K562 (cell line): ENCODE results near the gene P3H4. TPM values are rescaled to one million over a fixed set of nuclear protein-coding genes. Genes with fewer than 3 reads are reported as not detected.

Experiments
- BCOR ChIP-seq: fragments of 450-650 bp; IDR thresholded peaks from 2 replicates; pipeline ENCODE4 v1.6.1; 2016
- BHLHE40 ChIP-seq: IDR thresholded peaks from 2 replicates; pipeline ENCODE4 v1.6.1; 2011; ENCODE audit warnings: low read length, improper control_type of control experiment
- CHD4 ChIP-seq: fragments of 200-600 bp; sonication (generic); IDR thresholded peaks from 3 replicates; pipeline ENCODE4 v1.6.1; 2012; ENCODE audit warnings: low read depth, mild to moderate bottlenecking, mixed read lengths, low read length, inconsistent platforms; ENCODE audit not compliant: insufficient read depth, insufficient replicate concordance, poor library complexity, severe bottlenecking
- CREM ChIP-seq: IDR thresholded peaks from 2 replicates; pipeline ENCODE4 v1.6.1; 2014; ENCODE audit warnings: antibody characterized with exemption, low read depth
- KLF10 ChIP-seq: fragments of 250-450 bp; sonication (Bioruptor Pico); IDR thresholded peaks from 2 replicates; pipeline ENCODE4 v1.6.1; 2021; ENCODE audit warnings: matching md5 sums
- KLF6 ChIP-seq: fragments of 250-450 bp; sonication (Bioruptor Pico); IDR thresholded peaks from 2 replicates; pipeline ENCODE4 v1.4.0; 2020; ENCODE audit warnings: mild to moderate bottlenecking, moderate library complexity, borderline replicate concordance
- MYNN ChIP-seq, 2 experiments: sonication (generic); formaldehyde crosslinking in 1 of 2; IDR thresholded peaks; 2 replicates each; pipeline versions ENCODE4 v1.5.0 to v1.6.1; 2016 to 2020; ENCODE audit warnings: antibody characterized with exemption in 1 of 2, missing genetic modification reagents in 1 of 2
- RAD21 ChIP-seq, 2 experiments: fragments of 250-450 bp in 1 of 2; fragments of 450-650 bp in 1 of 2; sonication (Bioruptor Pico) in 1 of 2; formaldehyde crosslinking in 1 of 2; IDR thresholded peaks in 1 of 2; conservative IDR thresholded peaks in 1 of 2; 2 replicates each; pipeline versions ENCODE4 v1.4.0 to v1.8.0; 2020 to 2022; ENCODE audit warnings: mild to moderate bottlenecking in 2 of 2, moderate library complexity in 1 of 2
- RCOR1 ChIP-seq, 2 experiments: IDR thresholded peaks; 2 replicates each; pipeline ENCODE4 v1.6.1; 2012; ENCODE audit warnings: low read depth in 2 of 2, low read length in 2 of 2, borderline replicate concordance in 1 of 2, improper control_type of control experiment in 1 of 2
- SMC3 ChIP-seq: conservative IDR thresholded peaks from 2 replicates; pipeline ENCODE4 v1.6.1; 2011; ENCODE audit warnings: low read depth, low read length, improper control_type of control experiment; ENCODE audit not compliant: insufficient read depth
- SRF ChIP-seq, 2 experiments: fragments of 250-450, 450-650 bp in 1 of 2; sonication (Bioruptor Pico) in 1 of 2; sonication (generic) in 1 of 2; formaldehyde crosslinking; IDR thresholded peaks; 2 replicates each; pipeline versions ENCODE4 v1.5.0 to v1.5.1; 2020 to 2022; ENCODE audit warnings: mild to moderate bottlenecking in 1 of 2, missing genetic modification reagents in 1 of 2
- STAG1 ChIP-seq: sonication (generic); formaldehyde crosslinking; IDR thresholded peaks from 2 replicates; pipeline ENCODE4 v1.5.0; 2020; ENCODE audit warnings: missing genetic modification reagents, borderline replicate concordance
- TEAD4 ChIP-seq, 2 experiments: sonication (generic) in 1 of 2; formaldehyde crosslinking in 1 of 2; IDR thresholded peaks; 2 replicates each; pipeline versions ENCODE4 v1.6.1 to v1.8.0; 2012 to 2022; ENCODE audit warnings: borderline replicate concordance in 1 of 2, inconsistent platforms in 1 of 2, low read length in 1 of 2, mild to moderate bottlenecking in 1 of 2, missing genetic modification reagents in 1 of 2
- ZBTB7A ChIP-seq: IDR thresholded peaks from 2 replicates; pipeline ENCODE4 v1.6.1; 2011; ENCODE audit warnings: low read depth, mild to moderate bottlenecking, low read length, moderate library complexity, borderline replicate concordance; ENCODE audit not compliant: control insufficient read depth
- ZZZ3 ChIP-seq: fragments of 450-650 bp; IDR thresholded peaks from 2 replicates; pipeline ENCODE4 v1.6.1; 2016; ENCODE audit warnings: antibody characterized with exemption, mild to moderate bottlenecking, moderate library complexity
- polyA plus RNA-seq, 8 experiments: library from polyadenylated mRNA; depleted of rRNA in 4 of 8; stranded (reverse) in 5 of 8; unstranded in 3 of 8; fragments of >200 nt; fragmentation: Nextera tagmentation in 2 of 8; fragmentation: Illumina TruSeq in 1 of 8; extraction: Ambion mirVana in 2 of 8; extraction: Trizol in 1 of 8; gene quantifications; 2 replicates each; pipeline versions ENCODE4 v1.2.1 to v1.2.3, GENCODE V29; 2011 to 2014; ENCODE audit warnings: inconsistent platforms in 1 of 8, missing spikeins in 1 of 8
- total RNA-seq, 7 experiments: library from RNA; depleted of rRNA in 6 of 7; stranded (reverse); fragments of >200 nt in 6 of 7; fragmentation: Illumina TruSeq in 2 of 7; extraction: Trizol in 2 of 7; gene quantifications; 2 replicates each; pipeline versions ENCODE4 v1.2.1 to v1.2.3, GENCODE V29; 2011 to 2021; ENCODE audit warnings: low replicate concordance in 1 of 7

P3H4 gene
- total and polyA plus RNA-seq, 9 of the 15 experiments (the other 6 are each of a cell fraction or from before 2014, with no cell fraction given), result 0.10 to 3.7 (median 1.0) TPM

DNA sequence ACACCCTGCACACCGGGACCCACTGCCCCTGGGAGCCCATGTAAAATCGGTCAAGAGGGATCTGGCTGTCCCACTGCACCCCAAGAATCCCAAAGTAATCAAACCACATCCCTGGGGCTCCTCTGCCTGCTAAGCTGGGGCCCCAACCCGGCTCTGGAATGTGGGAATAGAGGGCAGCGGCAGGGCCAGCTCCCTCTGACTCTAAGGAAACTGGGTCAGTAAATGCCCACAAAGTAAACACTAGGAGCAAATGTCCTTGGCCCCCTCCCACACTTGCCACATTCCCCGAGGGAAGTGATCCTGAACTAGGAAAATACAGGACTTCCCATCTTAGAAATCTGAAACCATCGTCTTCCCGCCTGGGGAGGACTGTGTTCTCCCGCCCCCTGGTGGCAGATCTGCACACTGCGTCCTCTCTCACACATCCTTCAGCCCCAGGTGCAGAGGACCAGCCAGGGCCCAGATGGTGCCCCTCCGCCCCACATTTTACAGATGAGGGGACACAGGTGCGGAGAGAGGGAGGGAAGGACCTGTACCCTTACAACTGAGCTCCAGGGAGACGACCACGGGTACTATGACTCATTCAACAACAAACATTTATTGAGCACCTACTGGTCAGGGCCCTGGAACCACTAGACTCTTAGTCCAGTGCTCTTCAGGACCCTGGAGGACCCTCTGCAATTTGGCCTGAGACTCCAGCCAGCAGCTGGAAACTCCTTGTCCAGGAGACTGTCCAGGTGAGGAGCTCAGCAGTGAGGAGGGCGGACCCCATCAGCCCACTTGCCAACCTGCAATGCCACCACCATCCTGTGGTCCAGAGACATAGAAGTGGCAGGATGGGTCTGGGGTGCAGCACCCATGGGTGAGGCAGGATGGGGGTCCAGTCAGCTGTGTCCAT lies 10.1 kb downstream of the P3H4 start (continued):
- TF ChIP-seq RAD21 (CRISPR knock-in tag; conservative IDR thresholded peaks at IDR 0.05 in 1 of 2, IDR thresholded peaks at IDR 0.05 in 1 of 2) (peak; percentile 92 to 99), ZZZ3 (no peak), CREM (0 out of 2 replicates have a peak, but pooled peaks have one; percentile 27), KLF10 (CRISPR knock-in tag) (no peak), BHLHE40 (0 out of 2 replicates have a peak, but pooled peaks have one; percentile 12), MYNN (IDR thresholded peaks at IDR 0.05) (0 out of 2 replicates have a peak, but pooled peaks have one; percentile 21), MYNN (CRISPR knock-in tag; IDR thresholded peaks at IDR 0.05) (no peak), KLF6 (CRISPR knock-in tag) (no peak), TEAD4 (IDR thresholded peaks at IDR 0.05; ENCODE audit: low read length) (0 out of 2 replicates have a peak, but pooled peaks have one; percentile 37), TEAD4 (CRISPR knock-in tag; IDR thresholded peaks at IDR 0.05; ENCODE audit: borderline replicate concordance) (no peak), RCOR1 (IDR thresholded peaks at IDR 0.05; ENCODE audit: borderline replicate concordance in 1 of 2, low read depth in 2 of 2, low read length in 2 of 2) (peak in 1 of 2 experiments; percentile 48; a peak in 1 of 4 replicates), CHD4 (no peak), STAG1 (CRISPR knock-in tag) (peak; percentile 67; the same call in 1 of the 2 replicates), SMC3 (peak; percentile 98), SRF (CRISPR knock-in tag; IDR thresholded peaks at IDR 0.05) (0 out of 4 replicates have a peak, but pooled peaks of 1 of the 2 experiments have one; percentile 36), ZBTB7A (0 out of 2 replicates have a peak, but pooled peaks have one; percentile 11), BCOR (0 out of 2 replicates have a peak, but pooled peaks have one; percentile 51)
